NCI-H1092 (cell line): Measurements from ENCODE around the gene POPDC3.
"Not testable (repeated sequence)": the region's sequence is repeated elsewhere in the genome, so short reads cannot be mapped to it uniquely, and the experiment has no call there.

Experiments
- DNase-seq: peaks from one replicate; lab custom pipeline; 2025; lab: John Stamatoyannopoulos, UW

Gene POPDC3

DNA sequence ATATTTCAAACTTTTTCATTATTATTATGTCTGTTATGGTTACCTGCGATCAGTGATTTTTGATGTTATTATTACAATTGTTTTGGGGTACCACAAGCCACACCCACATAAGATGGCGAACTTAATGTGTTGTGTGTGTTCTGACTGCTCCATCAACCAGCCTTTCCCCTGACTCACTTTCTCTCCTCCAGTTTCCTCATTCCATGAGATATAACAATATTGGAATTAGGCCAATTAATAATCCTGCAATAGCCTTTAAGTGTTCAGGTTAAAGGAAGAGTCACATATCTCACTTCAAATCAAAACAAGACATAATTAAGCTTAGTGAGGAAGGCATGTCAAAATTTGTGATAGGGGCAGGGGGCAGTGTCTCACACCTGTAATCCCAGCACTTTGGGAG is 16.3 kb upstream of the POPDC3 start:
- DNase-seq, result no peak

DNA sequence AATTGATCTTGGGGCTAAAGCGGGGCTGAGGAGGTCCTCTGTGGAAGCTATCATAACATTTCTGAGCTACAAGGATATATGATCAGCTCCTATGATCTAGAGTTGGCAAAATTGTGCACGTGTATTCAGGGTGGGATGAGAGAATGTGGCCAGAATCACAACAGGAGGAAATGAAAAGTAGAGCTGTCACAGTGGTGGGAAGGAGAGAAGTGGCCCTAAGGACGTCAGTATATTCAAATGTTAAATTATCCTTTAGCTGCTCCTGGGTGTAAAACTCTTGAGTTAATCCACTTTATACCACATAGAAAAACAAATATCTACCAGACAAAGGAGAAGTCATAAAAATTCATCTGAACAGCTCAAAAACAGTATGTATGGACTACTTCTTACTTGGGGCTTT is 14.8 kb upstream of the POPDC3 start:
- no peak for DNase-seq

GRCh38 chr6:105194106-105194505 is 14.3 kb upstream of the POPDC3 start:
- DNase-seq, result no peak

GRCh38 chr6:105193647-105194046 is 13.8 kb upstream of the POPDC3 start:
- DNase-seq, result no peak

- DNase-seq, result no peak
Observed at GRCh38 chr6:105192707-105193465, 13.1 kb upstream of the POPDC3 start.

DNA sequence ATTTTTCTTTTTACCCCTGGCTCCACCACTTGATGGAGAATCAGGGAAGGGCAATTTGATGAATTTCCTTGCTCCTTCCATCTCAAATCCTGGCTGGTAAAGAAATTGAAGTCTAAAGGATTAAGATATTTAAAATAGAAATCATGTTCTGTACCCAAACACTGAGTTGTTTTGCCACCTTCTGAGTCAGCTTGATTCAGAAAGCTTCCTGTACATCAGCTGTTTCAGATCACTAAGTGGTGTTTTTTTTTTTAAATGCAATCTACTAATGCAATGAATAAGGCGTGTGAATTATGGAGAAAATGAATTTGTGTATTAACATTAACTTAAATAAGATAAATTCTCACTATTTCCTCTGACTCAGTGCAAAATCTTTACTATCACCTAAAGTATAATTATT is 11.5 kb upstream of the POPDC3 start:
- DNase-seq, result no peak

DNA sequence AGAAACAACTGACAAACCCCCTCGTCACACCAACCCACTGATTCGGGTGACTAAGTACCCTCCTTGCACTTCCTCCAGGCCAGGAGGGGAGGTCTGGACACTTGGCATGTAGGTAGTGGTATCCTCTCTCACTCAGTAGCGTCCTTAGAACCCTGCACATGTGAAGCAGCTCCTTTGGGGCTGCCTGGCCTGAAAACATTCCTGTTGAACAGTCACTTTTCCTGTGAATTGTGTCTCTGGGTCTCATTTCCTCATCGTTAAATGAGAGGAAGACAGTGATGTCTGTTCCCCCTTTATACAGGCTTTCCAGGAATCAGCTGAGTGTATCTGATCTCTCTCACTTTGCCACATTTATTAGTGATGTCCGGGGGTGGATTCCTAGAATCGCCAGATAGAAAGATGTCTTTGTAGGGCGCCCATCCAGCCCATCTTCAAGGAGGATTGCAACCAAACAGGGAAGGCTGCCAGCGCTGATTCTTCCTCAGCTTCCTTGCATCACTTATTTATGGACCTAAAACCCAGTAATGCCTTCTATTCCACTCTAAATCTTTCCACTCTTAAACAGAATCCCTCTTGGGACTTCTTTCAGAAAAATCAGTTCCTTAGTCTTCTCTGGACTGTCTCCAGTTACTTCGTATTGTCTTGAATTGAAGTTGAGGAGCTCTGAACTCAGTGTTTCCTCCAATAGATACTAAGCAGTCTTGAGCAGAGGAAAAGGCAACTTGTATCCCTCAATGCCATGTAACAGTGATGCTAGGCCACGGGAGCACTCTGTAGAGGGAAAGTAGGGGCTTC is 9.4 kb upstream of the POPDC3 start:
- no peak for DNase-seq

DNA sequence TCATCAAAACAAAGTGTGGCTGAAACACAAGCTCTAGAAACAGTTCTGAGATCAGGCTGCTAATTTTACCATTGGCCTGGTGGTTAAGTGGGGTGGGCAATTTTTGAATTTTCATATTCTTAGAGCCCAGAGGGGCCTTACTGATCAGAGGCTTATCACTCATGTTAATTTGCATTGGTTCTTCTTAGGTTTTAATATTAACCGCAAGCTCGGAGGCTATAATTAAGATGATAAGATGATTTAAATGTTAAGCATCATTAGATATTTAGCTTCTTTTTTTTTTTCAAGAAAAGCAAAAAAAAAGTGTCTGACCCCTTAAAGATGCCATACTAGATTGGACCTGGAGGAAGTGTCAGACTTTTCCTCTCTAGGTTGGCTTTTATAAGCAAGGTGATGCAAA is 8.4 kb upstream of the POPDC3 start:
- no peak for DNase-seq

- DNase-seq, result no peak
Observed at GRCh38 chr6:105186576-105186975, 6.8 kb upstream of the POPDC3 start.

DNA sequence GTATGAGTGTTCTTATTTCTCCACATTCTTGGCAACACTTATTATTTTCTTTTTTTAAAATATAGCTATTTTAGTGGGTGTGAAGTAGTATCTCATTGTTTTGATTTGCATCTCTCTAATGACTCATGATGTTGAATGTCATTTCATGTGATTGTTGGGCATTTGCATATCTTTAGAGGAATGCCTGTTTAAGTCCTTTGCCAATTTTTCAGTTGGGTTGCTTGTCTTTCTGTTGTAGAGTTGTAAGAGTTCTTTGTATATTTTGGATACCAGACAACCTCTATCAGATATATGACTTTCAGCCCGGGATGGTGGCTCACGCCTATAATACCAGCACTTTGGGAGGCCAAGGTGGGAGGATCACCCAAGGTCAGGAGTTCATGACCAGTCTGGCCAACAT is 5.1 kb upstream of the POPDC3 start:
- no peak for DNase-seq

GRCh38 chr6:105181981-105182515 is 2.2 kb upstream of the POPDC3 start:
- DNase-seq, result no peak

DNA sequence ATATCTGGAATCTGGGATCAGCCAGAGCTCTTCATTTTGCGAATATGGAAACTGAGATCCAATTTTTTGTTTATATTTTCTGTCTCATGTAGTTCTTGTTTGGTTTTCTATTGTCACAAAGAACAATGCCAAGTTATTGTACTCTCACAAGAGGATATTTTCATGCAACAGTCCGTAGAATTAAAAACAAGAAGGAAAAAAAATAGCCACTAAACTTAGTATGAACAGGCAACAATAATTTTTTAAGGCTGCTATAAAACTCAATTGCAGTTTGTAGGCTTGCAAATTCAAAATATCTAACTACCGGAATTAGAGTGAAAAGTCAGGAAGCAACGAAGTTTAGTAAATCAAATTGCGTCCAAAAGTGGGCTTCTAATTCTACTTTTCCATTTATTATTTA is 1.2 kb downstream of the POPDC3 start:
- no peak for DNase-seq

- DNase-seq, result no peak
Observed at GRCh38 chr6:105178110-105178509, 1.7 kb downstream of the POPDC3 start.

GRCh38 chr6:105177556-105177955 is 2.3 kb downstream of the POPDC3 start:
- no peak for DNase-seq

DNA sequence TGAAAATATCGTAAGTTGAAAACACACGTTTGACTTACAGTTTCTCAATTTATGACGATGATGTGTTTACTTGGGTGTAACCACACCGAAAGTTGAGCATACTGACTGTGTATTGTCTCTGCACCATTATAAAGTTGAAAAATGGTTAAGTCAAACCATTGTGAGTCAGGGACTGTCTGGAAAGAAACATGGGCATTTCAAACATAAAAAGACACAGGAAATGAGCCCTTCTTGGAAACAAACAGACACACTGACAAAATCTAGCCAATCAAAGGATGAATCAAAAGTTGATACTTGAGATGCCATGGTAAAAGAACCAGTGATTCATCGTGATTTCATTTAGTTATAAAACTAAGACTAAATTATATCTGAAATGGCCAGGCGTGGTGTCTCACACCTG is 5.3 kb downstream of the POPDC3 start:
- DNase-seq, result no peak

GRCh38 chr6:105172515-105172914 is 7.3 kb downstream of the POPDC3 start:
- DNase-seq, result not testable (repeated sequence)

GRCh38 chr6:105170059-105170458 is 9.8 kb downstream of the POPDC3 start:
- DNase-seq, result no peak

DNA sequence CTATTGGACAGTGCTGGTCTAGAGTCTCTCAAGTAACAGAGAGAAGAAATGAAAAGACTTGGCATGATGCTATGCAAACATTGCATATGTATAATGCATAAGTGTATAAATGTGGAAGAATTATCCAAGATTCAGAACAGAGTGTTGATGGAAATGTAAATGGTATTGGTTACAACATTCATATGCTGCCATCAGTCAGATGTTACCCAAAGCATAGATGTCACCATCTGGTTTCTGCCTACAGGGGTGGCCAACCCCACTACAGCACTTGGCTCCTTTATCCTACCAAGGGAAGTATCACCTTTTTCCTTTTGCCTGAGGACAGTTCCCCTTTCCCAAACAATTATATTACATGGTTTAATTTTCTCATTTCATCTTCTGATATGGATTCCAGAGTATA is 11.9 kb downstream of the POPDC3 start:
- DNase-seq, result no peak

GRCh38 chr6:105164418-105164817 is 15.4 kb downstream of the POPDC3 start:
- DNase-seq, result no peak

DNA sequence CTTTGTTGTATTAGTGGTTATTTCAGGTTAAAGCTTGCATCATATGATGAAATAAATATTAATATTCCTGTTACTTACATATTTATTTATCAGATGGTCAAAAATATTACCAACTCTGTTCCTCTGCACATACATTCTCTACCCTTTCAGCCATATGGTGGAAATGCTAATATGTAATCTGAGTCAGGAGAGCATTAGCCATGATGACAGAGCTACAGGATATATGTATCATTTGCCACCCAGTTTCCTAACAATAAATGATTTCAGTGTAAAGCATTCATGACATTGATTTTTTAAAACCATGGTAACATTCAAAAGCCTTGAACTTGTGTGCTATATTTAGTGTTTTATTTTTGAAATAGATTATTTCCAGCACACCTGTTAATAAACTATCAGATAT is 16.6 kb downstream of the POPDC3 start:
- DNase-seq, result no peak

- DNase-seq, result no peak
Observed at GRCh38 chr6:105162377-105162776, 17.4 kb downstream of the POPDC3 start.

- no peak for DNase-seq
Observed at GRCh38 chr6:105161421-105161820, 18.4 kb downstream of the POPDC3 start.

- no peak for DNase-seq
Observed at GRCh38 chr6:105153676-105154075, 26.1 kb downstream of the POPDC3 start.
